Measurements from ENCODE around the gene PITPNM3.

PITPNM3 gene

GRCh38 chr17:6551356-6551755 lies 5.0 kb downstream of the PITPNM3 start:
- no peak for DNase-seq

- DNase-seq: no peak
These were observed 6.8 kb downstream of the PITPNM3 start for GRCh38 chr17:6549384-6550036.

- no peak for DNase-seq
These were observed 7.6 kb downstream of the PITPNM3 start for GRCh38 chr17:6548578-6549330.

- no peak for DNase-seq
These were observed 8.3 kb downstream of the PITPNM3 start for GRCh38 chr17:6548034-6548433.

GRCh38 chr17:6547336-6547735 lies 9.0 kb downstream of the PITPNM3 start:
- no peak for DNase-seq

- no peak for DNase-seq
These were observed 10.2 kb downstream of the PITPNM3 start for GRCh38 chr17:6546069-6546718.

GRCh38 chr17:6545291-6545690 lies 11.1 kb downstream of the PITPNM3 start:
- no peak for DNase-seq

GRCh38 chr17:6544011-6544370 lies 12.4 kb downstream of the PITPNM3 start:
- no peak for DNase-seq

GRCh38 chr17:6543079-6544010 lies 13.0 kb downstream of the PITPNM3 start:
- DNase-seq: no peak

- DNase-seq: no peak
These were observed 13.8 kb downstream of the PITPNM3 start for GRCh38 chr17:6542577-6542976.

- no peak for DNase-seq
These were observed 14.5 kb downstream of the PITPNM3 start for GRCh38 chr17:6541886-6542285.

- DNase-seq: no peak
These were observed 16.5 kb downstream of the PITPNM3 start for GRCh38 chr17:6539871-6540270.

- no peak for DNase-seq
These were observed 19.7 kb downstream of the PITPNM3 start for GRCh38 chr17:6536566-6537065.

- no peak for DNase-seq
These were observed 20.3 kb downstream of the PITPNM3 start for GRCh38 chr17:6536053-6536452.

- no peak for DNase-seq
These were observed 21.4 kb downstream of the PITPNM3 start for GRCh38 chr17:6534846-6535514.

GRCh38 chr17:6532441-6532885 lies 23.9 kb downstream of the PITPNM3 start:
- no peak for DNase-seq

GRCh38 chr17:6531575-6531974 lies 24.8 kb downstream of the PITPNM3 start:
- no peak for DNase-seq

GRCh38 chr17:6530324-6530920 lies 25.9 kb downstream of the PITPNM3 start:
- DNase-seq: no peak

- no peak for DNase-seq
These were observed 27.8 kb downstream of the PITPNM3 start for GRCh38 chr17:6528557-6528956.

- no peak for DNase-seq
These were observed 29.8 kb downstream of the PITPNM3 start for GRCh38 chr17:6526362-6527152.

- DNase-seq: no peak
These were observed 30.6 kb downstream of the PITPNM3 start for GRCh38 chr17:6525731-6526130.

All from NCI-H774 (cell line).